ENCODE measurements around the gene UPF1. TPM values are rescaled to one million over a fixed set of nuclear protein-coding genes. Genes with fewer than 3 reads are reported as not detected.

UPF1 gene
- total RNA-seq, 1 experiment from 2014 or later, result 96.6 TPM

DNA sequence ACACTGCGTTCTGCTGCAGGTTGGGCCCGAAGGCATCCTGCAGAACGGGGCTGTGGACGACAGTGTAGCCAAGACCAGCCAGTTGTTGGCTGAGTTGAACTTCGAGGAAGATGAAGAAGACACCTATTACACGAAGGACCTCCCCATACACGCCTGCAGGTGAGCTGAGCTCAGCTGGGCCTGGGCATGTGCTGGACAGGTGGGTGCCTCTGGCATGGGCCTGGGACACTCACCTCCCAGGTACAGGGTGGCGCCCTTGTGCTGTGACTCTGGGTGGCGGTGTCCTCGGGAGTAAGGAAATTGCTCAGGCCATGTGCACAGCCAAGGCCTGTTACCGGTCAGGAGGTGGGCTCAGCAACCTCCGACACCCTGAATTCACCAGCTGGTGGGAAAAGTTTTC, 14.2 kb downstream of the UPF1 start:
- Histone ChIP-seq H3K27me3 (replicated peaks; ENCODE audit: control insufficient read depth, insufficient read depth, low read length) (no peaks in the 10 kb centered on the region), H3K36me3 (ENCODE audit: control insufficient read depth, insufficient read depth, low read length) (peaks cover 2% of the 10 kb centered on the region), H3K4me1 (no peaks in the 10 kb centered on the region), H3K4me3 (ENCODE audit: low read depth, low read length) (no peak overlapping the region), H3K9me3 (no peaks in the 10 kb centered on the region)
- H3K27ac Mint-ChIP-seq (ENCODE audit: unreplicated experiment), result no peak overlapping the region
- H3K4me3 Mint-ChIP-seq (ENCODE audit: unreplicated experiment), result no peak overlapping the region
- TF ChIP-seq, protein P1, sequence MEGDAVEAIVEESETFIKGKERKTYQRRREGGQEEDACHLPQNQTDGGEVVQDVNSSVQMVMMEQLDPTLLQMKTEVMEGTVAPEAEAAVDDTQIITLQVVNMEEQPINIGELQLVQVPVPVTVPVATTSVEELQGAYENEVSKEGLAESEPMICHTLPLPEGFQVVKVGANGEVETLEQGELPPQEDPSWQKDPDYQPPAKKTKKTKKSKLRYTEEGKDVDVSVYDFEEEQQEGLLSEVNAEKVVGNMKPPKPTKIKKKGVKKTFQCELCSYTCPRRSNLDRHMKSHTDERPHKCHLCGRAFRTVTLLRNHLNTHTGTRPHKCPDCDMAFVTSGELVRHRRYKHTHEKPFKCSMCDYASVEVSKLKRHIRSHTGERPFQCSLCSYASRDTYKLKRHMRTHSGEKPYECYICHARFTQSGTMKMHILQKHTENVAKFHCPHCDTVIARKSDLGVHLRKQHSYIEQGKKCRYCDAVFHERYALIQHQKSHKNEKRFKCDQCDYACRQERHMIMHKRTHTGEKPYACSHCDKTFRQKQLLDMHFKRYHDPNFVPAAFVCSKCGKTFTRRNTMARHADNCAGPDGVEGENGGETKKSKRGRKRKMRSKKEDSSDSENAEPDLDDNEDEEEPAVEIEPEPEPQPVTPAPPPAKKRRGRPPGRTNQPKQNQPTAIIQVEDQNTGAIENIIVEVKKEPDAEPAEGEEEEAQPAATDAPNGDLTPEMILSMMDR (IDR thresholded peaks at IDR 0.05; ENCODE audit: insufficient read depth in 1 of 2, low read depth in 1 of 2, low read length in 1 of 2, severe bottlenecking in 1 of 2, unreplicated experiment in 1 of 2), result no peak
- BruUV-seq (replicated peaks), result no TSS peak
- intact Hi-C loops (cut with micrococcal nuclease; ENCODE audit: unreplicated experiment), result loop anchor here (5.0 kb wide), 1 partner anchor 259 kb away; the partner anchor contains the start of gene REX1BD
- no peak for DNase-seq
- POLR2A ChIA-PET, result no interaction called here
- peaks cover 5% of the 10 kb centered on the region for H3K4me1 Mint-ChIP-seq (ENCODE audit: low read depth, unreplicated experiment)
- H3K27me3 Mint-ChIP-seq (ENCODE audit: insufficient read depth, unreplicated experiment), result no peaks in the 10 kb centered on the region
- no peaks in the 10 kb centered on the region for H3K9me3 Mint-ChIP-seq (ENCODE audit: unreplicated experiment)
- peaks cover 59% of the 10 kb centered on the region for H3K36me3 Mint-ChIP-seq (ENCODE audit: insufficient read depth, unreplicated experiment)
- CTCF ChIA-PET, result no interaction called here

DNA sequence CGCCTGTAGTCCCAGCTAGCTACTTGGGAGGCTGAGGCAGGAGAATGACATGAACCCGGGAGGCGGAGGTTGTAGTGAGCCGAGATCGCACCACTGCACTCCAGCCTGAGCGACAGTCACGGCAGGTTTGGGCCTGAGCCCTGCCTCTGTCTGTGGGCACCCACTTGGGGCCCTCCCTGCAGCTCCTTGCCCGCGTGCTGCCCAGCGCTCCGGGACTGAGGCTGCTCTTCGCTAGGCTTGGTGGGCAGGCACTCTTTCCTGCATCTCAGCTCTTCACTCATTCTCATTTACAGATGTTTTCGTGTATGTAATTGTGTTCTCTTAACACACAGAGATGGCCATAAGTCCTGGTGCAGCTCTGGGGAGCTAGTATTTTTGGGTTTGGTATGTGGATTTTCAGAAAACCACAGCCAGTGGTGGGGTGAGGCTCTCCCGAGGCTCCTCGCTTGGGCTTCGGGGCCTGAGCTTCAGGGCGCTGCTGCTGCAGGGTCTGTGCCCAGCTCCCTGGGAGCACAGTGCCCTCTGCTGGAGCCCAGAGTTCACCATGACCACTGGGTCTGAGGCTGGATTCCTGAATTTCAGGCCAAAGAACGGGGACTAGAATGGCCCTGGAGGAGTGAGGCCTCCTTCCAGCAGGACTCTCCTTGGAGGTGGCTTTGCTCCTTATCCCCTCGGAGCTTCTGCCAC, 15.2 kb downstream of the UPF1 start:
- peak in 1 of 2 experiments; percentile 74 for DNase-seq
- H3K36me3 ChIP-seq (ENCODE audit: control insufficient read depth, insufficient read depth, low read length), result peaks cover 2% of the 10 kb centered on the region

More for the DNA sequence above, 15.2 kb downstream of the UPF1 start:
- Mint-ChIP-seq H3K4me1 (ENCODE audit: low read depth, unreplicated experiment) (peaks cover 4% of the 10 kb centered on the region), H3K27me3 (ENCODE audit: insufficient read depth, unreplicated experiment) (no peaks in the 10 kb centered on the region), H3K27ac (ENCODE audit: unreplicated experiment) (peak overlapping the region; percentile 61), H3K4me3 (ENCODE audit: unreplicated experiment) (no peak overlapping the region), H3K36me3 (ENCODE audit: insufficient read depth, unreplicated experiment) (peaks cover 55% of the 10 kb centered on the region), H3K9me3 (ENCODE audit: unreplicated experiment) (no peaks in the 10 kb centered on the region)
- CTCF ChIA-PET, result interaction anchor here (0.5 to 1.5 kb wide), 22 partner anchors 9 to 325 kb away, joined by 3 to 17 read pairs (median 4); partner anchors contain the start of genes COPE, DDX49, ELL and KXD1
- POLR2A ChIA-PET, result interaction anchor here (1.0 kb wide), 1 partner anchor 14 kb away, joined by 5 read pairs; no protein-coding TSS in a partner anchor
- intact Hi-C loops (cut with micrococcal nuclease; ENCODE audit: unreplicated experiment), result loop anchor here (1.0 to 5.0 kb wide), 2 partner anchors 76 to 260 kb away; partner anchors contain the start of gene REX1BD
- TF ChIP-seq, protein P1 (IDR thresholded peaks at IDR 0.05; ENCODE audit: insufficient read depth in 1 of 2, low read depth in 1 of 2, low read length in 1 of 2, severe bottlenecking in 1 of 2, unreplicated experiment in 1 of 2), result peak; percentile 71 to 86
- Histone ChIP-seq H3K9me3 (no peaks in the 10 kb centered on the region), H3K27me3 (replicated peaks; ENCODE audit: control insufficient read depth, insufficient read depth, low read length) (no peaks in the 10 kb centered on the region), H3K4me3 (ENCODE audit: low read depth, low read length) (no peak overlapping the region), H3K4me1 (no peaks in the 10 kb centered on the region)
- no TSS peak for BruUV-seq (replicated peaks)

Measured in Caco-2 (cell line).